ENCODE results near the gene CNTLN.

The CNTLN gene, protein sequence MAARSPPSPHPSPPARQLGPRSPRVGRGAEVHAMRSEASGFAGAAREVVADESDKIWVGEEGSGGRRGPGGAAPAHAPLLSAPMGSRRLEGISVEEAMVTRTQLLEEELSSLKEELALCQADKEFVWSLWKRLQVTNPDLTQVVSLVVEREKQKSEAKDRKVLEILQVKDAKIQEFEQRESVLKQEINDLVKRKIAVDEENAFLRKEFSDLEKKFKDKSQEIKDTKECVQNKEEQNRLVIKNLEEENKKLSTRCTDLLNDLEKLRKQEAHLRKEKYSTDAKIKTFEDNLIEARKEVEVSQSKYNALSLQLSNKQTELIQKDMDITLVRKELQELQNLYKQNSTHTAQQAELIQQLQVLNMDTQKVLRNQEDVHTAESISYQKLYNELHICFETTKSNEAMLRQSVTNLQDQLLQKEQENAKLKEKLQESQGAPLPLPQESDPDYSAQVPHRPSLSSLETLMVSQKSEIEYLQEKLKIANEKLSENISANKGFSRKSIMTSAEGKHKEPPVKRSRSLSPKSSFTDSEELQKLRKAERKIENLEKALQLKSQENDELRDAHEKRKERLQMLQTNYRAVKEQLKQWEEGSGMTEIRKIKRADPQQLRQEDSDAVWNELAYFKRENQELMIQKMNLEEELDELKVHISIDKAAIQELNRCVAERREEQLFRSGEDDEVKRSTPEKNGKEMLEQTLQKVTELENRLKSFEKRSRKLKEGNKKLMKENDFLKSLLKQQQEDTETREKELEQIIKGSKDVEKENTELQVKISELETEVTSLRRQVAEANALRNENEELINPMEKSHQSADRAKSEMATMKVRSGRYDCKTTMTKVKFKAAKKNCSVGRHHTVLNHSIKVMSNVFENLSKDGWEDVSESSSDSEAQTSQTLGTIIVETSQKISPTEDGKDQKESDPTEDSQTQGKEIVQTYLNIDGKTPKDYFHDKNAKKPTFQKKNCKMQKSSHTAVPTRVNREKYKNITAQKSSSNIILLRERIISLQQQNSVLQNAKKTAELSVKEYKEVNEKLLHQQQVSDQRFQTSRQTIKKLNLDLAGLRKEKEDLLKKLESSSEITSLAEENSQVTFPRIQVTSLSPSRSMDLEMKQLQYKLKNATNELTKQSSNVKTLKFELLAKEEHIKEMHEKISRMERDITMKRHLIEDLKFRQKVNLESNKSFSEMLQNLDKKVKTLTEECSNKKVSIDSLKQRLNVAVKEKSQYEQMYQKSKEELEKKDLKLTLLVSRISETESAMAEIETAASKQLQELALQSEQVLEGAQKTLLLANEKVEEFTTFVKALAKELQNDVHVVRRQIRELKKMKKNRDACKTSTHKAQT (N-terminal part only)

DNA sequence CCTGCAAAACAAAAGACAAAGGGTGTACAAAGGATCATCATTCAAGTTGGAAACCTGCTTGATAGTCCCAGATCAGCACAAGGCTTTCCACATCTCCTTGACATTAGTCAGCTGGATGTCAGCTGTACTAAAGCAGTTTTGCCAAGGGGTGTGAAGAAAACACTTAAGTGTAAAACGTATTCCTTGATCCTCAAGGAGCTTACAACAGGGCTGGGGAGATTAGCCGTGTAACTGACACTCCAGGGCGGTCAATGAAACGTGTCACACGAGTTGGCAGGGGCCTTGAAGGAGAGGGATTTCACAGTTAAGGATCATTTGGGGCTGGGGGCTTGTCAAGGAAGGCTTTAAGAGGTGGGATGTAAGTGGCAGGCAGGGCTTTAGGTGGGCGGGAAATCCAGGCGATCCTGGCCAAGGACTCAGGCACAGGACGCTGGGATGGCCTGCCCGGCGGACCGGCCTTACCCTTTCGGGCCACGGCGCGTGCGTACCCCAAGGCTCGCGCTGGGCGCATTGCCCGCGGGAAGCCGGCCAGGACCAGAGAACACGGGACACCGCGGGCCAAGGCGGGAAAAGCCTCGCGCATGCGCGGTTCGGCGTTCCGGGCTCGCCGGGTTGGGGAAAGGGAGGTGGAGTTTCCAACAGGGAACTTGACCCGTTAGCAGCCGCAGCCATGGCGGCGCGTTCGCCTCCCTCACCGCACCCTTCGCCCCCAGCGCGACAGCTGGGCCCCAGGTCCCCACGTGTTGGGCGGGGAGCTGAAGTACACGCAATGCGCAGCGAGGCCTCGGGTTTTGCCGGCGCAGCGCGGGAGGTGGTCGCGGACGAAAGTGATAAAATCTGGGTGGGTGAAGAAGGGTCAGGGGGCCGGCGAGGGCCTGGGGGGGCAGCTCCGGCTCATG lies at the start of gene CNTLN:
Gene CNTLN, plus strand, starts transcription at position 645 of the 899 bp plus-strand sequence. Its CDS starts 26 bp downstream, at position 671.
- DNase-seq (ENCODE audit: low read depth in 2 of 2) = peak in 1 of 2 donors; percentile 37

DNA sequence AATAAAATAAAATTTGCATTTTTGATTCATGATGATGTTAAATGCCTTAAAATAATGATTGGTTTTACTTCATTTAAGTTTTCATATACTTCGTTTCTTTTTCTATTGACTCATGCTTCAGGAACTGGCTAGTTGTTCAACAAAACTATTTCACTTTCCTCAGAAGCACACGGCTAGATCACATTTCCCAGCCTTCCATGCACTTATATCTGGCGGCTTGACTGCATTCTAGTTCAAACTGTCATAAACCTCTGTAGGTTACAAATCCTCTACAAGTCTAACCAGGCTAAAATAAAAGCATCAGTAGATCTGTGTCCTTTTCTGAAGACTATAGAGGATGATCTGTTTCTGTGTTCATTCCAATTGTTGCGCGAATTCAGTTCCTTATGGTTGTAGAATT lies 46.3 kb upstream of the CNTLN start:
- DNase-seq (ENCODE audit: low read depth in 2 of 2) = no peak

- no peak for DNase-seq (ENCODE audit: low read depth in 2 of 2)
Measured at GRCh38 chr9:17090041-17090440, 44.8 kb upstream of the CNTLN start.

- DNase-seq (ENCODE audit: low read depth in 2 of 2) = no peak
Measured at GRCh38 chr9:17116400-17116837, 18.4 kb upstream of the CNTLN start.

GRCh38 chr9:17117372-17117771 lies 17.5 kb upstream of the CNTLN start:
- DNase-seq (ENCODE audit: low read depth in 2 of 2) = no peak

DNA sequence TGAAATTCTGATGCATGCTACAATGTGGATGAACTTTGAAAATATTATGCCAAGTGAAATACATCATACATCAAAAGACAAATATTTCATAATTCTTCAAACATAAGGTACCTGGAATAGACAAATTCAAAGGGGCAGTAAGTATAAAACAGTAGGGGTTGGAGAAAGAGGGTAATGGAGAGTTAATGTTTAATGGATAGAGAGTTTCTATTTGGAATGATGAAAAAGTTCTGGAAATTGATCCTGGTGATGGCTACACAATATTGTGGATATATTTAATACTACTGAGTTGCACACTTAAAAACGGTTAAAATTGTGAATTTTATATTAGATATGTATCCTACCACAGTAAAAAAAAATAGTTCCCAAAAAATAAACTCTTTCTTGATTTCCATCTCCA lies 14.6 kb upstream of the CNTLN start:
- no peak for DNase-seq (ENCODE audit: low read depth in 2 of 2)

- no peak for DNase-seq (ENCODE audit: low read depth in 2 of 2)
Measured at GRCh38 chr9:17121264-17121663, 13.6 kb upstream of the CNTLN start.

DNA sequence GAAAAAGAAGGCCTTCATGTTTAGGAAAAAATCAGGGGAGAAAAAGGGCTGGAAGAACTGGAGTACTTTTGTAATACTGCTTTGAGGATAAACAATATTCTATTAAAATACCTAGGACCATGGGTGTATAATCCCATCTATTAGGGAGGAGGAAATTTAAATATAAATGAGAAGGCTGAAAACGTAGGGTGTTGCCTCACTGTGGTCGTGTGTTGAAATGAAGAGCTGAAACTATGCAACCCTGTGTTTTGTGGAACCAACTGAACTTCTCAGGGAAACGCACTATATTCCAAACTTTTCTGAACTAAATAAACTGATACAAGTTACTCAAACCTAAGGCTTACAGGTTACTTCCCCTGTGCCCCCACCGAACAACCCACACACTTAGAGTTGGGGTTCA lies 4.5 kb upstream of the CNTLN start:
- DNase-seq (ENCODE audit: low read depth in 2 of 2) = no peak

DNA sequence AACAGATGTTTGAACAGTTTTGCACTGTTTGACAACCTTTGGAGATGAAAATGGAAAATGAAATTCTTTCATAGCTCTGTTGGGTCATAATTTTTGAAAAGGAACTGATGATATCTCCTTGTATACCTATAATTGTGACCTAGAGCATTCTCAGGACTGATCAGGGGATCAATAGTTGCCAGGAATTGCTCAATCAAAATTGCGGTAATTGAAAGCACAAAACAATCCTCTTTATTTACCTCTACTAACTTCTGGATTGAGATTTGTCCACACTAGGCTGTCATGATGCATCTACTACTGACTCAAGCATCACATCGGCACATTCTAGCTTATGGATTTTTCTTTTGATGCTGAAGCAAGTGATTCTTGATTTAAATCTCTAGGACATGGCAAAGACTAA lies 4.1 kb upstream of the CNTLN start:
- DNase-seq (ENCODE audit: low read depth in 2 of 2) = no peak

- no peak for DNase-seq (ENCODE audit: low read depth in 2 of 2)
Measured at GRCh38 chr9:17131494-17131893, 3.3 kb upstream of the CNTLN start.

GRCh38 chr9:17135295-17136160 lies 688 bp downstream of the CNTLN start:
- DNase-seq (ENCODE audit: low read depth in 2 of 2) = no peak

GRCh38 chr9:17137566-17137965 lies 2.7 kb downstream of the CNTLN start:
- no peak for DNase-seq (ENCODE audit: low read depth in 2 of 2)

GRCh38 chr9:17138503-17138902 lies 3.7 kb downstream of the CNTLN start:
- no peak for DNase-seq (ENCODE audit: low read depth in 2 of 2)

GRCh38 chr9:17140418-17140817 lies 5.6 kb downstream of the CNTLN start:
- DNase-seq (ENCODE audit: low read depth in 2 of 2) = no peak

DNA sequence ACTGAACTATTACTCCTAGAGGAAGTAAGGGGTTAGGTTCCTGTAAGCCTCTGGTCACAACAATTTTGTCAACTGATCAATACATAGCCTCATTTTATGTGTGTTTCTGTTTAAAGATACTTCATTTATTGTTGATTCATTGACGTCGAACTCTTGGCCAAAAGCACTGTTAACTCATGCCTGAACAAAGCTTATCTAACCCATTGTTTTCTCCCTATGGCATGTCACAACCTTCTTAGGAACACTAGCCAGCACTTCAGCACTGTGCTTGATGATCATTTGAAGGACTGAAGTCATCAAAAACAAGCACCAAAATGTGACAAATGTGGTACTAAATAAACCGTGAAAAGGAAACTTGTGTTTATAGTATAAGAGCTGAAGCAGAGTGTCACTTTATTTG lies 13.5 kb downstream of the CNTLN start:
- DNase-seq (ENCODE audit: low read depth in 2 of 2) = no peak

- DNase-seq (ENCODE audit: low read depth in 2 of 2) = no peak
Measured at GRCh38 chr9:17159469-17159868, 24.6 kb downstream of the CNTLN start.

DNA sequence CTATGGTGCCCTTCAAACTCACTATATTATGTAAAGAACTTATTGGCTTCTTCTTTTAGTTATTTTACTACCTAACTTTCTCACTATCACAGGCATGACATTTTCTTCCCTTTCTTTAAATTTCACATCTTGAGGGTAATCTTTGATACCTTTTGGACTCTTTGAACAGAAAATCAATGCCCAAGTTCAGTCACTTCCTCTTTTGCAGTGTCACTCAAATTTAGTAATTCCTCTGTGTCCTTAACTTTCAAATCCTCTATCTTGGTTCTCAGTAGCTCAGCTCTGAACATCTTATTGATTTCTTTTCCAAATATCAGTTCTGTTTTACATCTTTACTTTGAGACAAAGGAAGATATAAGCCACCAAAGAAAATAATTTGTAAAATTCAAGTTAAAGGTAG lies 25.5 kb downstream of the CNTLN start:
- no peak for DNase-seq (ENCODE audit: low read depth in 2 of 2)

DNA sequence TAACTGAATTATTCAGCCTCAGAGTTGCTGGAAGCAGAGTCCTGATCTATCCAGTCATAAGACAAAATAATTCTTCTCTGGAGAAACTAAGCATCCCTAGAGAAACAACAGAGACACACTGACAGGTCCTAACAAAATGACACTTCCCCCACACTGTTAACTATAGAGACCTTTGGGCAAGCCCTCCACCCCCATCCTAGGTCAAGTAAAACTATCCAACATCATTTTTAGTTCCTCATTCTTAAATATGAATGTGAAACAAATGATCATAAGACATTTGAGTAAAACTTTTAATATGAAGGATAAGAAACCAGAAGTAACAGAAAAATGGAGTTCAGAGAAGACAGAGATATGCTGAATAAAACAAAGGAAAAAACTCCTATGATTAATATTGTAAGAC lies 30.9 kb downstream of the CNTLN start:
- DNase-seq (ENCODE audit: low read depth in 2 of 2) = no peak

GRCh38 chr9:17166346-17166745 lies 31.5 kb downstream of the CNTLN start:
- DNase-seq (ENCODE audit: low read depth in 2 of 2) = no peak
